ENCODE measurements around the gene CNTN5.

Gene CNTN5

GRCh38 chr11:99781074-99781473 is 760.3 kb downstream of the CNTN5 start:
- no peak overlapping the region for H3K4me2 ChIP-seq (ENCODE audit: low read length, poor library complexity, severe bottlenecking)
- no peak overlapping the region for H2BK5ac ChIP-seq (ENCODE audit: low read depth, low read length, poor library complexity, severe bottlenecking)
- H3K4me1 ChIP-seq (ENCODE audit: control insufficient read depth, insufficient read depth, low read depth, low read length): no peaks in the 10 kb centered on the region
- H3K36me3 ChIP-seq (ENCODE audit: control insufficient read depth in 1 of 2, insufficient read depth in 2 of 2, low read depth in 1 of 2, low read length in 2 of 2): no peaks in the 10 kb centered on the region
- no peak overlapping the region for H2BK120ac ChIP-seq (ENCODE audit: low read depth, low read length)
- H3K27ac ChIP-seq (ENCODE audit: low read length, poor library complexity, severe bottlenecking): no peak overlapping the region
- no peak overlapping the region for H3K4me3 ChIP-seq (ENCODE audit: insufficient read depth in 1 of 2, low read depth in 1 of 2, low read length in 2 of 2)
- no peak overlapping the region for H4K91ac ChIP-seq (ENCODE audit: low read length)
- H2BK15ac ChIP-seq (ENCODE audit: low read depth, poor library complexity, severe bottlenecking): no peak overlapping the region
- no peaks in the 10 kb centered on the region for H3K79me1 ChIP-seq (replicated peaks; ENCODE audit: low read length, poor library complexity, severe bottlenecking)
- peaks cover 3% of the 10 kb centered on the region for H3K9me3 ChIP-seq (ENCODE audit: control insufficient read depth, low read length)
- no peak for DNase-seq
- H3K4ac ChIP-seq (ENCODE audit: low read depth in 1 of 2, low read length in 2 of 2): no peak overlapping the region
- no peak overlapping the region for H2AK5ac ChIP-seq (ENCODE audit: low read length, severe bottlenecking)
- H3K23ac ChIP-seq (ENCODE audit: low read length in 2 of 2): no peak overlapping the region
- no peak overlapping the region for H2BK12ac ChIP-seq (ENCODE audit: low read length in 2 of 2)
- no peak overlapping the region for H3K9ac ChIP-seq (ENCODE audit: low read length)
- no peak overlapping the region for H3K14ac ChIP-seq (ENCODE audit: low read length in 2 of 2)
- H3K18ac ChIP-seq (ENCODE audit: low read depth in 1 of 2, low read length in 2 of 2): no peak overlapping the region
- H2AFZ ChIP-seq (ENCODE audit: low read depth, low read length): no peak overlapping the region
- H4K8ac ChIP-seq (ENCODE audit: low read length): no peak overlapping the region
- H3K27me3 ChIP-seq (ENCODE audit: control insufficient read depth in 1 of 2, insufficient read depth in 1 of 2, low read length in 2 of 2): no peaks in the 10 kb centered on the region

- no peak overlapping the region for H2BK12ac ChIP-seq (ENCODE audit: low read length in 2 of 2)
- H2AK5ac ChIP-seq (ENCODE audit: low read length, severe bottlenecking): no peak overlapping the region
- H2AFZ ChIP-seq (ENCODE audit: low read depth, low read length): no peak overlapping the region
- no peak overlapping the region for H4K8ac ChIP-seq (ENCODE audit: low read length)
- peaks cover 8% of the 10 kb centered on the region for H3K9me3 ChIP-seq (ENCODE audit: control insufficient read depth, low read length)
- H3K23ac ChIP-seq (ENCODE audit: low read length in 2 of 2): no peak overlapping the region
- no peak overlapping the region for H2BK5ac ChIP-seq (ENCODE audit: low read depth, low read length, poor library complexity, severe bottlenecking)
- H3K14ac ChIP-seq (ENCODE audit: low read length in 2 of 2): no peak overlapping the region
- H3K18ac ChIP-seq (ENCODE audit: low read depth in 1 of 2, low read length in 2 of 2): no peak overlapping the region
- H3K4me3 ChIP-seq (ENCODE audit: insufficient read depth in 1 of 2, low read depth in 1 of 2, low read length in 2 of 2): no peak overlapping the region
- no peak overlapping the region for H2BK120ac ChIP-seq (ENCODE audit: low read depth, low read length)
- no peaks in the 10 kb centered on the region for H3K4me1 ChIP-seq (ENCODE audit: control insufficient read depth, insufficient read depth, low read depth, low read length)
- no peak overlapping the region for H4K91ac ChIP-seq (ENCODE audit: low read length)
- no peaks in the 10 kb centered on the region for H3K36me3 ChIP-seq (ENCODE audit: control insufficient read depth in 1 of 2, insufficient read depth in 2 of 2, low read depth in 1 of 2, low read length in 2 of 2)
- WGBS: 55% methylated on average over 2 of the region's 2 CpGs
- H3K79me1 ChIP-seq (replicated peaks; ENCODE audit: low read length, poor library complexity, severe bottlenecking): no peaks in the 10 kb centered on the region
- DNase-seq: no peak
- H3K4me2 ChIP-seq (ENCODE audit: low read length, poor library complexity, severe bottlenecking): no peak overlapping the region
- H3K9ac ChIP-seq (ENCODE audit: low read length): no peak overlapping the region
- H3K27me3 ChIP-seq (ENCODE audit: control insufficient read depth in 1 of 2, insufficient read depth in 1 of 2, low read length in 2 of 2): no peaks in the 10 kb centered on the region
- H3K4ac ChIP-seq (ENCODE audit: low read depth in 1 of 2, low read length in 2 of 2): no peak overlapping the region
- no peak overlapping the region for H3K27ac ChIP-seq (ENCODE audit: low read length, poor library complexity, severe bottlenecking)
- no peak overlapping the region for H2BK15ac ChIP-seq (ENCODE audit: low read depth, poor library complexity, severe bottlenecking)
These were observed 770.6 kb downstream of the CNTN5 start for GRCh38 chr11:99791354-99791753.

GRCh38 chr11:99795999-99796398 is 775.2 kb downstream of the CNTN5 start:
- no peak overlapping the region for H3K27ac ChIP-seq (ENCODE audit: low read length, poor library complexity, severe bottlenecking)
- no peak overlapping the region for H4K91ac ChIP-seq (ENCODE audit: low read length)
- no peak overlapping the region for H3K18ac ChIP-seq (ENCODE audit: low read depth in 1 of 2, low read length in 2 of 2)
- H3K4me1 ChIP-seq (ENCODE audit: control insufficient read depth, insufficient read depth, low read depth, low read length): no peaks in the 10 kb centered on the region
- peaks cover 12% of the 10 kb centered on the region for H3K9me3 ChIP-seq (ENCODE audit: control insufficient read depth, low read length)
- H2BK15ac ChIP-seq (ENCODE audit: low read depth, poor library complexity, severe bottlenecking): no peak overlapping the region
- H2BK5ac ChIP-seq (ENCODE audit: low read depth, low read length, poor library complexity, severe bottlenecking): no peak overlapping the region
- no peak overlapping the region for H3K4me3 ChIP-seq (ENCODE audit: insufficient read depth in 1 of 2, low read depth in 1 of 2, low read length in 2 of 2)
- H3K36me3 ChIP-seq (ENCODE audit: control insufficient read depth in 1 of 2, insufficient read depth in 2 of 2, low read depth in 1 of 2, low read length in 2 of 2): no peaks in the 10 kb centered on the region
- no peak overlapping the region for H2BK12ac ChIP-seq (ENCODE audit: low read length in 2 of 2)
- 80% methylated on average over 3 of the region's 3 CpGs for WGBS
- no peak overlapping the region for H4K8ac ChIP-seq (ENCODE audit: low read length)
- no peak overlapping the region for H3K23ac ChIP-seq (ENCODE audit: low read length in 2 of 2)
- H3K27me3 ChIP-seq (ENCODE audit: control insufficient read depth in 1 of 2, insufficient read depth in 1 of 2, low read length in 2 of 2): no peaks in the 10 kb centered on the region
- H3K79me1 ChIP-seq (replicated peaks; ENCODE audit: low read length, poor library complexity, severe bottlenecking): no peaks in the 10 kb centered on the region
- H3K4me2 ChIP-seq (ENCODE audit: low read length, poor library complexity, severe bottlenecking): no peak overlapping the region
- no peak overlapping the region for H3K14ac ChIP-seq (ENCODE audit: low read length in 2 of 2)
- H3K9ac ChIP-seq (ENCODE audit: low read length): no peak overlapping the region
- no peak overlapping the region for H2BK120ac ChIP-seq (ENCODE audit: low read depth, low read length)
- H2AFZ ChIP-seq (ENCODE audit: low read depth, low read length): no peak overlapping the region
- no peak overlapping the region for H2AK5ac ChIP-seq (ENCODE audit: low read length, severe bottlenecking)
- H3K4ac ChIP-seq (ENCODE audit: low read depth in 1 of 2, low read length in 2 of 2): no peak overlapping the region
- no peak for DNase-seq

- 98% methylated on average over 3 of the region's 3 CpGs for WGBS
- no peak overlapping the region for H2AFZ ChIP-seq (ENCODE audit: low read depth, low read length)
These were observed 782.8 kb downstream of the CNTN5 start for GRCh38 chr11:99803501-99803900.

More at GRCh38 chr11:99803501-99803900, 782.8 kb downstream of the CNTN5 start:
- Histone ChIP-seq H3K14ac (ENCODE audit: low read length in 2 of 2) (no peak overlapping the region), H3K4me1 (ENCODE audit: control insufficient read depth, insufficient read depth, low read depth, low read length) (no peaks in the 10 kb centered on the region), H3K36me3 (ENCODE audit: control insufficient read depth in 1 of 2, insufficient read depth in 2 of 2, low read depth in 1 of 2, low read length in 2 of 2) (no peaks in the 10 kb centered on the region), H3K9me3 (ENCODE audit: control insufficient read depth, low read length) (peaks cover 4% of the 10 kb centered on the region), H3K4ac (ENCODE audit: low read depth in 1 of 2, low read length in 2 of 2) (no peak overlapping the region), H3K4me3 (ENCODE audit: insufficient read depth in 1 of 2, low read depth in 1 of 2, low read length in 2 of 2) (no peak overlapping the region), H2BK120ac (ENCODE audit: low read depth, low read length) (no peak overlapping the region), H3K27ac (ENCODE audit: low read length, poor library complexity, severe bottlenecking) (no peak overlapping the region), H2AK5ac (ENCODE audit: low read length, severe bottlenecking) (no peak overlapping the region), H2BK15ac (ENCODE audit: low read depth, poor library complexity, severe bottlenecking) (no peak overlapping the region), H3K9ac (ENCODE audit: low read length) (no peak overlapping the region), H3K4me2 (ENCODE audit: low read length, poor library complexity, severe bottlenecking) (no peak overlapping the region), H3K23ac (ENCODE audit: low read length in 2 of 2) (no peak overlapping the region), H3K18ac (ENCODE audit: low read depth in 1 of 2, low read length in 2 of 2) (no peak overlapping the region), H2BK12ac (ENCODE audit: low read length in 2 of 2) (no peak overlapping the region), H3K27me3 (ENCODE audit: control insufficient read depth in 1 of 2, insufficient read depth in 1 of 2, low read length in 2 of 2) (no peaks in the 10 kb centered on the region), H4K8ac (ENCODE audit: low read length) (no peak overlapping the region), H3K79me1 (replicated peaks; ENCODE audit: low read length, poor library complexity, severe bottlenecking) (no peaks in the 10 kb centered on the region), H4K91ac (ENCODE audit: low read length) (no peak overlapping the region), H2BK5ac (ENCODE audit: low read depth, low read length, poor library complexity, severe bottlenecking) (no peak overlapping the region)
- no peak for DNase-seq

Measured in mesenchymal stem cell (in vitro differentiated cells and primary cell).